Breast epithelium (tissue), 3 donors: ENCODE measurements around the gene LDLRAD4.

Experiments
- POLR2A ChIP-seq: fragments of 450-650 bp; IDR thresholded peaks from one replicate; pipeline ENCODE4 v1.6.1; 2016; ENCODE audit warnings: antibody characterized with exemption, mild to moderate bottlenecking, moderate library complexity
- TF ChIP-seq, protein P1 (sequence below), 3 donors: fragments of 450-650 bp; IDR thresholded peaks; one replicate each; pipeline ENCODE4 v1.5.1; 2016 to 2017; ENCODE audit warnings: antibody characterized with exemption in 3 of 3, mild to moderate bottlenecking in 3 of 3, moderate library complexity in 3 of 3

DNA sequence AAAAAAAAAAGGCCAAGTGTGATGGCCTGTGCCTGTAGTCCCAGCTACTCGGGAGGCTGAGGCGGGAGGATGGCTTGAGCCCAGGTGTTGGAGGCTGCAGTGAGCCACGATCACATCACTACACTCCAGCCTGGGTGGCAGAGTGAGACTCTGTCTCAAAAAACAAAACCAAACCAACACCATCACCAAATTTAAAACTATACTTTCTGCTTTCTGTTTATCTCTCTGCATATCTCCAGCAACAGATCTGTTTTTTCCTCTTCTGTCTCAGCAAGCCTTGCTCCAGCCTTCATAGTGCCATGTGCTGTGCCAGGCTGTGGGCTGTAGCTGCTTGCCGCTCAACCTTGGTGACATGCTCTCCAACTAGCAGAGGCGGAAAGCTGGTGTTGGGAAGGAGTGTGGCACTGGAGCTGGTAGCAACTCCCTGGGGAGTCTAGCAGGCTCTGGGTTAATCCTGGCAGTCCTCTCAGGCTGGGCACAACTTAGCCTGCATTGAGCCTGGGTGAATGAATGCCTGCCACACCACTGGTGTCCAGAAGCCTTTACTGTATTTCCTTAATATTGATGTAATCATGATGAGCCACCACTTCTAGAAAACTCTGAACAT, 204.1 kb downstream of the LDLRAD4 start:
- TF ChIP-seq, protein P1, sequence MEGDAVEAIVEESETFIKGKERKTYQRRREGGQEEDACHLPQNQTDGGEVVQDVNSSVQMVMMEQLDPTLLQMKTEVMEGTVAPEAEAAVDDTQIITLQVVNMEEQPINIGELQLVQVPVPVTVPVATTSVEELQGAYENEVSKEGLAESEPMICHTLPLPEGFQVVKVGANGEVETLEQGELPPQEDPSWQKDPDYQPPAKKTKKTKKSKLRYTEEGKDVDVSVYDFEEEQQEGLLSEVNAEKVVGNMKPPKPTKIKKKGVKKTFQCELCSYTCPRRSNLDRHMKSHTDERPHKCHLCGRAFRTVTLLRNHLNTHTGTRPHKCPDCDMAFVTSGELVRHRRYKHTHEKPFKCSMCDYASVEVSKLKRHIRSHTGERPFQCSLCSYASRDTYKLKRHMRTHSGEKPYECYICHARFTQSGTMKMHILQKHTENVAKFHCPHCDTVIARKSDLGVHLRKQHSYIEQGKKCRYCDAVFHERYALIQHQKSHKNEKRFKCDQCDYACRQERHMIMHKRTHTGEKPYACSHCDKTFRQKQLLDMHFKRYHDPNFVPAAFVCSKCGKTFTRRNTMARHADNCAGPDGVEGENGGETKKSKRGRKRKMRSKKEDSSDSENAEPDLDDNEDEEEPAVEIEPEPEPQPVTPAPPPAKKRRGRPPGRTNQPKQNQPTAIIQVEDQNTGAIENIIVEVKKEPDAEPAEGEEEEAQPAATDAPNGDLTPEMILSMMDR (IDR thresholded peaks at IDR 0.05) = no peak
- no peak for TF ChIP-seq POLR2A
